Measurements from ENCODE around the gene TMEM129. TPM values are rescaled to one million over a fixed set of nuclear protein-coding genes. Genes with fewer than 3 reads are reported as not detected.

TMEM129 gene
- total and polyA plus RNA-seq, 10 of the 15 experiments (the other 5 are each of a cell fraction or from before 2014, with no cell fraction given): 0.19 to 24.9 (median 13.2) TPM

DNA sequence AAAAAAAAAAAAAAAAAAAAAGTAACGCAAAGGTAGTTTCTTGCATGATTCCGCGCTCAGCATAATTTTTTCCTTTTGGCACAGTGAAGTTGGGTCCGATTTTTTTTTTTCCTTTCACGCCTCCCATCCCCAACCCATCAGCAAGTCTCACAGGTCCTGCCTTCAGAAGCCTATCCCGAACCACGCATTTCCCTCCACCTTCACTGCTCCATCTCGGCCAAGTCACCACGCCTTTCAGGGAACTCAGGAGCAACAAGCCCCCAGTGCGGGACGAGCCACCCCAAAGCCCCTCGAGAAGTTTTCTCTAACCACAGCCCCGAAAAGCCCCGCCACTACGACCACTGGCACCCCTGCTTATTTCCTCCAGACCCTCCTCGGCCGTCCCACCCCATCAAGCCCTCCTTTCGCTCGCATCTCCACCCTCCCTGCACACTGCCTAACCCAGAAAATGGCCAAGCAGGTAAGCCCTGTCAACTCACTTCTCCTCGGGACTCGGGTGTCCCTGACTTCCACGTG is 10.0 kb downstream of the TMEM129 start:
- Histone ChIP-seq H3K4me3 (peak overlapping the region; percentile 100), H3K36me3 (ENCODE audit: control insufficient read depth in 2 of 2, insufficient read depth in 2 of 2, low read length in 1 of 2) (peaks cover 2 to 9% of the 10 kb centered on the region in 2 experiments; a peak in 3 of 4 replicates), H3K9me3 (replicated peaks; ENCODE audit: control insufficient read depth, insufficient read depth, low read length) (no peaks in the 10 kb centered on the region), H3K27ac (ENCODE audit: control insufficient read depth, insufficient read depth) (peak overlapping the region; percentile 99), H3K4me1 (ENCODE audit: control insufficient read depth, insufficient read depth, low read length) (peaks cover 27% of the 10 kb centered on the region), H3K27me3 (replicated peaks in 1 of 2; ENCODE audit: control insufficient read depth in 2 of 2, insufficient read depth in 2 of 2, low read length in 1 of 2) (no peaks in the 10 kb centered on the region), H4K20me1 (ENCODE audit: control insufficient read depth, insufficient read depth) (no peaks in the 10 kb centered on the region; the same call in 1 of the 2 replicates), H3K4me2 (ENCODE audit: control insufficient read depth, insufficient read depth) (peak overlapping the region; percentile 68), H3K9ac (ENCODE audit: control insufficient read depth, insufficient read depth, low read length) (peak overlapping the region; percentile 97), H2AFZ (ENCODE audit: control insufficient read depth, low read depth, low read length) (peak overlapping the region; percentile 16; the same call in 1 of the 2 replicates), H3K79me2 (ENCODE audit: control insufficient read depth, insufficient read depth, low read length) (peaks cover 86% of the 10 kb centered on the region)
- DNase-seq (ENCODE audit: low read depth, low spot score): no peak
- FAIRE-seq: no peak
- ChIA-PET RAD21 (ENCODE audit: unreplicated experiment) (interaction anchor here (1.3 kb wide), 2 partner anchors 15 to 16 kb away, joined by 3 to 4 read pairs; no protein-coding TSS in a partner anchor), CTCF (interaction anchor here (0.9 to 16.2 kb wide), 3 partner anchors 9 to 18 kb away, joined by 3 to 258 read pairs (median 8); no protein-coding TSS in a partner anchor), POLR2A (interaction anchor here (3.4 kb wide), 1 partner anchor 11 kb away, joined by 34 read pairs; the partner anchor contains the start of genes TACC3 and TMEM129), SMC1A (ENCODE audit: uncharacterized antibody, unreplicated experiment) (interaction anchor here (1.9 to 4.9 kb wide), 3 partner anchors 13 to 18 kb away, joined by 4 to 33 read pairs (median 8); partner anchors contain the start of genes TACC3 and TMEM129)
- no TSS peak for BruUV-seq (replicated peaks)
- intact Hi-C loops (cut with micrococcal nuclease; ENCODE audit: unreplicated experiment): loop anchor here (5.0 kb wide), 1 partner anchor 161 kb away; the partner anchor contains the start of gene NSD2
- under 1% methylated on average over 22 of the region's 22 CpGs for WGBS (ENCODE audit: insufficient coverage, insufficient replicate concordance, low lambda C conversion rate, missing lambda C conversion rate)
- ATAC-seq: no peak
- in situ Hi-C loops (cut with MboI): no loop called here
- TF ChIP-seq ZNF384 (IDR thresholded peaks at IDR 0.05; ENCODE audit: borderline replicate concordance, low read depth, low read length) (no peak), ZNF217 (IDR thresholded peaks at IDR 0.05) (no peak), TAF1 (IDR thresholded peaks at IDR 0.05; ENCODE audit: borderline replicate concordance, low read depth, low read length) (no peak), NKRF (conservative IDR thresholded peaks at IDR 0.05) (no peak), ZBTB40 (IDR thresholded peaks at IDR 0.05; ENCODE audit: borderline replicate concordance) (no peak), GABPA (IDR thresholded peaks at IDR 0.05; ENCODE audit: low read depth) (no peak), CREB1 (IDR thresholded peaks at IDR 0.05; ENCODE audit: low read depth) (no peak), ZNF207 (IDR thresholded peaks at IDR 0.05; ENCODE audit: borderline replicate concordance) (no peak), CHD1 (IDR thresholded peaks at IDR 0.05; ENCODE audit: low read depth, low read length) (peak; percentile 44; the same call in 1 of the 2 replicates), NFXL1 (IDR thresholded peaks at IDR 0.05; ENCODE audit: borderline replicate concordance) (no peak), RCOR1 (conservative IDR thresholded peaks at IDR 0.05; ENCODE audit: low read depth, low read length) (no peak)
- TF ChIP-seq, protein P1, sequence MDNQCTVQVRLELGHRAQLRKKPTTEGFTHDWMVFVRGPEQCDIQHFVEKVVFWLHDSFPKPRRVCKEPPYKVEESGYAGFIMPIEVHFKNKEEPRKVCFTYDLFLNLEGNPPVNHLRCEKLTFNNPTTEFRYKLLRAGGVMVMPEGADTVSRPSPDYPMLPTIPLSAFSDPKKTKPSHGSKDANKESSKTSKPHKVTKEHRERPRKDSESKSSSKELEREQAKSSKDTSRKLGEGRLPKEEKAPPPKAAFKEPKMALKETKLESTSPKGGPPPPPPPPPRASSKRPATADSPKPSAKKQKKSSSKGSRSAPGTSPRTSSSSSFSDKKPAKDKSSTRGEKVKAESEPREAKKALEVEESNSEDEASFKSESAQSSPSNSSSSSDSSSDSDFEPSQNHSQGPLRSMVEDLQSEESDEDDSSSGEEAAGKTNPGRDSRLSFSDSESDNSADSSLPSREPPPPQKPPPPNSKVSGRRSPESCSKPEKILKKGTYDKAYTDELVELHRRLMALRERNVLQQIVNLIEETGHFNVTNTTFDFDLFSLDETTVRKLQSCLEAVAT (IDR thresholded peaks at IDR 0.05): peak; percentile 56
- TF ChIP-seq, protein P2, sequence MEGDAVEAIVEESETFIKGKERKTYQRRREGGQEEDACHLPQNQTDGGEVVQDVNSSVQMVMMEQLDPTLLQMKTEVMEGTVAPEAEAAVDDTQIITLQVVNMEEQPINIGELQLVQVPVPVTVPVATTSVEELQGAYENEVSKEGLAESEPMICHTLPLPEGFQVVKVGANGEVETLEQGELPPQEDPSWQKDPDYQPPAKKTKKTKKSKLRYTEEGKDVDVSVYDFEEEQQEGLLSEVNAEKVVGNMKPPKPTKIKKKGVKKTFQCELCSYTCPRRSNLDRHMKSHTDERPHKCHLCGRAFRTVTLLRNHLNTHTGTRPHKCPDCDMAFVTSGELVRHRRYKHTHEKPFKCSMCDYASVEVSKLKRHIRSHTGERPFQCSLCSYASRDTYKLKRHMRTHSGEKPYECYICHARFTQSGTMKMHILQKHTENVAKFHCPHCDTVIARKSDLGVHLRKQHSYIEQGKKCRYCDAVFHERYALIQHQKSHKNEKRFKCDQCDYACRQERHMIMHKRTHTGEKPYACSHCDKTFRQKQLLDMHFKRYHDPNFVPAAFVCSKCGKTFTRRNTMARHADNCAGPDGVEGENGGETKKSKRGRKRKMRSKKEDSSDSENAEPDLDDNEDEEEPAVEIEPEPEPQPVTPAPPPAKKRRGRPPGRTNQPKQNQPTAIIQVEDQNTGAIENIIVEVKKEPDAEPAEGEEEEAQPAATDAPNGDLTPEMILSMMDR (IDR thresholded peaks at IDR 0.05 in 2 of 3, conservative IDR thresholded peaks at IDR 0.05 in 1 of 3; ENCODE audit: control insufficient read depth in 2 of 3, extremely low read depth in 1 of 3, insufficient read depth in 1 of 3, low read depth in 3 of 3, low read length in 3 of 3): no peak

All from GM12878 (cell line).